Glomerular endothelial cell (primary cell): Measurements from ENCODE around the gene MGME1. TPM values are rescaled to one million over a fixed set of nuclear protein-coding genes. Genes with fewer than 3 reads are reported as not detected.

ENCODE experiments used
- DNase-seq: peaks from one replicate; pipeline ENCODE4 v3.0.0-alpha.2; 2011; ENCODE audit warnings: low read depth, low spot score; ENCODE audit errors: extremely low read depth
- total RNA-seq: library from RNA; depleted of rRNA; stranded (reverse); fragments of >200 nt; gene quantifications from 2 replicates; pipeline ENCODE4 v1.2.3, GENCODE V29; 2015

Gene MGME1
- total RNA-seq, 1 donor from 2014 or later: 18.6 TPM

DNA sequence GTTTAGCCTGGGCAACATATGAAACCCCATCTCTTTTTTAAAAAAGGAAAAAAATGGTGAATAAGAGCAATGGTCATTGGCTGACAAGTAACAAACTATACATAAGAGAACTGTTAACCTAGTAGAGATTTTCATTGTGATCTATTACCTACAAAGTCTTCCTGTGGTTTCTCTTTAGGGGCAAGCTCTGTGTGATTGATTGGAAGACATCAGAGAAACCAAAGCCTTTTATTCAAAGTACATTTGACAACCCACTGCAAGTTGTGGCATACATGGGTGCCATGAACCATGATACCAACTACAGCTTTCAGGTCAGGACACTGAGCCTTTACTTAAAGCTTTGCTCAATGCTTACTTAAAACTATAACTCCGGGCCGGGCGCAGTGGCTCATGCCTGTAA lies 19.2 kb downstream of the MGME1 start:
- DNase-seq: no peak

DNA sequence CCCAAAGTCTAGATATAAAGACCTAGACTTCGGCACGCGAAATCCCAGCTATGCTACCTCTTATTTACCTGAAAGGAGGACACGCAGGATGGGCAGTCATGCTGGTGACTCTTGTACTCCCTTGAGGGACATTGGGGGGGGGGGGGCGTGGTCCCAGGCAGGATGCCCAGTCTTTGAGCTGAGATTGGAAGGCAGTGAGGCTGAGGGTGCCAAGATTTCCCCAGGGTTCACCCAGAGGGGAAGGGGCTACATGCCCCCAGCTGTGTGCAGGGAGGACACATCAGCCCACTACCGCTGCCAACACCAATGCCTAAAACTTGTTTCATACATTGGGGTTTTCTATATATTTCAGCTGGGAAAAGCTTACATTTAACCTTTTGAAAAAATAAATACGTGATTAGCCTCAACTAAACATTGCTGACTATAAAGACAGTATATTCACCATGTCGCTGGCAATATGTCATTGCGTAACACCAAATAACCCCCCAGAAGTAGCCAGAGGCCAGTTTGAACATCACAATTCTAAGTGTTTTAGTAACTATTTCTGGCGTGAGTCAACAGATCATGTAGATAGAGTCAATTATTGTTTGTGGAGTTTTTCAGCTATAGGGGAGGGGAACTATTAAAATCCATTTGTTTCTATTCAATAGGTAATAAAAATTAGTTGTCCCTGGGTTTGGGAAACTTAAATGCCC lies 21.6 kb downstream of the MGME1 start:
- no peak for DNase-seq

DNA sequence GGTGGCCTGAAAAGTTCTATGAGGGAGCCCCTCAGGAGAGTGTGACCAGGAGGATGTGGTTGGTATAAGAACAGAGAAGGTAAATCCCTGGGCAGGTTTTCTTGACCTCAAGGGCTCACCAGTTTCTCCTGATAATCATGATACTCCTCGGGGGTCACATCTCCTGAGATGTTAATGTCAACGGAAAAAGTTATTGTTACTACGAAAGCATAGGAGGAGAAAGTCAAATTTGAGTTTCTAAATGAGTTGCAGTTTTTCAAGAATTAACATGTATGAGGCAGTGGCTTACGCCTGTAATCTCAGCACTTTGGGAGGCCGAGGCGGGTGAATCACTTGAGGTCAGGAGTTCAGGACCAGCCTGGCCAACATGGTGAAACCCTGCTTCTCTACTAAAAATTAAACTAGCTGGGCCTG lies 23.4 kb downstream of the MGME1 start:
- DNase-seq: no peak

DNA sequence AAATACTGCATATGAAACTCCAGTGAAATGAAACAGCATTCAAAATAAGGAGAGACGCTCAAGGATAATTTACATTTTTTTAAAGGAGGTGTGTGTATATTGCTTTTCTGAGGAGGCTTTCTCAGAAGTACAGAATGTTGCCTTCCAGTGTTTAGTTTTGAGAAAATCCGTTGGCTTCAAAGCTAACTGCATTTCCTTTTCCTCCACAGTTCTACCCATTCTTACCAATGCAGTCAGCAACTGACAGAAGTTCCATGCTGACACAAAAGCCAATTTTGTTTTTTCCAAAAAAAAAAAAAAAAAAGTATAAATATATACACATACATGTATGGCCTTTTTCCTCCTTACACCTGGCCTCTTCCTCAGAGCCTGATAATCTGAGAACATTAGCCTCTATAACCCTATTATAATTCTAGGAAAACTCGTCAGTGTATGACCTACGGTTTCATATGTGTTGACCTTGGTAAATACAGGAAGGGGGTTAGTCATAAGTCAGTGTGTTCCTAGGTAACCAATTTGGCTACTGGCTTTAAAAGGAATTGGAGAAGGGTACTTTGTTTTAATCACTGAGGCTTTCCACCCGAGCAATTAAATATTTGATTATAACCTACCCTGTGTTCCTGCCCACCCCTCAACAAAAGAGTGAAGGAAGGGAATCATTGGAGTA lies 24.2 kb downstream of the MGME1 start:
- no peak for DNase-seq

DNA sequence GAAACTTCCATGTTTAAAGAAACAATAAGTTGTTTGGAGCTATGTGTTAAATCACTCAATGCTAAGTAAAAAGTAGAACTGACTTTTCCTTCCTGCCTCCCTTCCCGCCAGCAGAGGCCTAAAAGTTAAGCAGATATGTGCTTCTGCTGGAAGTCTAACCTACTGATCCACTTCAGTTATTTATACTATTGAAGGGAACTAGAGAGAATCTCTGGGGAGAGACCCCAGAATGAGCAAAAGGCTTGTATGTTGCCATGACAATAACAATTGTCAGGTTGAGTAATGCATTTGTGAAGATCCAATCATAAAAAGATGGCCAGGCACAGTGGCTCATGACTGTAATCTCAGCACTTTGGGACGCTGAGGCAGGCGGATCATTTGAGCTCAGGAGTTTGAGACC lies 24.7 kb downstream of the MGME1 start:
- DNase-seq: no peak

DNA sequence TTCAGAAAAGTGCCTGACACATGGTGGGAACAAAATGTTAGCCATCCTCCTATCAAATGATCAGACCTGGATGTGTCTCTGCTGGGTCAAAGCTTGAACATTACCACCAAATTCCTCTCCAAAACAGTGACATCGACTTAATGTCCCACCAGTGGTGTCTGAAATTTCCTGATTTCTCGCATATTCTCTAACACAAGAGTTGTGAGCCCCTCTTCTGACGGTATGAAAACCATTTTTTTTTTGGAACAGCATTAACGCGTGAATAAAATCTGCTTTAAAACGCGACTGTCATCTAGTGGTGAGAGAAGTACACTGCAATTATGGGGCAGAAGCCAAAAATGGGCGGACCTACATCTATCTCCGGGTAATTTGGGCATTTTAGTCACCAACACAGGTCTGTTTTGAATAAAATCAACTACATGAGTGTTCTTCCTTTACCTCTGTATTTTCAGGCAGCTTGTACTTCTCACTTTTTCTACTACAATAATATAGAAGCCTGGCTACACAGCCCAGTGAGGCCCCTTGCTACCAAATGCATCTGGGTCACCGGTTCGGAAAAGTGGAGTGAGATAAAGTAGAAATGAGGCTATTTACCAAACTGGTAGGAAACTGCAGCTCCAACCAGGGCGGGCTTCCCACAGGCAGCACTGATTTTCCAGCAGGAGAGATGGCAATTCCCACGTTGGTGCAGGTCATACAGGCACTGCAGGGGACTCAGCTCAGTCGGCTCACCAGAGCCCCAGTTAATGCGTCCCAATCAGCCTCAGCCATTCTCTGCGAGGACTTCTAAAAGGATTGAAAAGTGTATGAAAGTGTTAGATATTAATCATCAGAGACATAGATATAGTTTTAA lies 27.4 kb downstream of the MGME1 start:
- DNase-seq: no peak

DNA sequence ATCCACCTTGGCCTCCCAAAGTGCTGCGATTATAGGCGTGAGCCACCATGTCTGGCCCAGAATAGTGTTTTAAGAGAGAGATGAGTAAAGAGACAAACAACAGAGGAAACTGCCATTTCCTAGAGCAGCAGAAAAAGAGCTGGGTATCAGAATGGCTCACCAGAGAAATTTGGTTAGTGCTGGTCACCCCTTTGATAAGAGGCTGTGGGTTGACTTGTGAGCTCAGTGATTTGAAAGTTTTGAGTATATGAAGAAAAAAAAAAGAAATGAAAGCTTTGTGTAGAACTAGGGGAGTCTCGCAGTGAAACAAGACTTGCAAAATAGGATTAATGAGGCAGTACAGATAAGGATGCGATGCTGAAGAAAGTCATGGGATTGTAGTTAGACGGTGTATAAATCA lies 29.6 kb downstream of the MGME1 start:
- no peak for DNase-seq

DNA sequence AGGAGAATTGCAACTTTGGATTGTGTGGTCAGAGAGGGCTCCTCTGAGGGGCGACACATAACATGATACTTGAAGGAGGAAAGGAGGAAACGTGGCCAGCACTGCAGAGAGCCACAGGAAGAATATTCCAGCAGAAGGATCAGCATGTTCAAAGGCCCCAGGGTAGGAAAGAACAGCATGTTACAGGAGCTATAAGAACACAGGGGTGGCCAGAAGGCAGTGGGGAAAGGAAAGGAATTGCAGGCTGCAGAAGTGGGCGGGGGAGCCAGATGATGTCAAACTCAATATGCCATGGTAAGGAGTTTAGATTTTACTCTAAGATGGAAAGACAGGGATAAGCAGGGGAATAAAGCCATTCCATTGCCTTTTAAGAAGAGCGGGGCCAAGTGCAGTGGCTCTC lies 30.7 kb downstream of the MGME1 start:
- DNase-seq: no peak

DNA sequence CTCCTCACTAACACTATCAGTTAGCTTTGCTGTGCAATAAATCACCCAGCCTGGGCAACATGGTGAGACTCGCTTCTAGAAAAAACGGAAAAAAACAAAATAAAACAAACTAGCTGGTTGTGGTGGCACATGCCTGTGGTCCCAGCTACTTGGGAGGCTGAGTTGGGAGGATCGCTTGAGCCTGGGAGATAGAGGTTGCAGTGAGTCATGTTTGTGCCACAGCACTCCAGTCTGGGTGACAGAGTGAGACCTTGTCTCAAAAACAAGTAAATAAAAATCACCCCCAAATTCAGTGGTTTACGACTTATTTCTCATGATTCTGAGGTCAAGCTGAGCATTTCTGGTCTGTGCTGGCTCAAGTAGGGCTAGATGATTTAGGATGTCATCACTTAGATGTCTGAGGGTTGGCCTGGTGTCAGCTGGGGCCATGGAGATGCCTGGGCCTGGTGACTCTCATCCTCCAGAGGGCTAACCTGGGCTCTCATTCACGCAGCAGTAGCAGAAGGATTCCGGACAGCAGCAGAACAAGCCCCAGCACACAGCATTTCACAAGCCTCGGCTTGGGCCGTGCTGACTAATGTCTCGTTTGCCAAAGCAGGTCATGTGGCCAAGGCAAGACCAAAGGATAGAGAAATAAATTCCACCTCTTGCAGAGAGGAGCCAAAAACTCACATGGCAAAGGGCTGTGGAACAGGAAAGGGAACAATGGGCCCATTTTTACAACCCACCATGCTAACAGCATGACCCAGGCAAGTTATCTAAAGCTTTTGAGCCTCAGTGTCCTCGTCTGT lies 32.5 kb downstream of the MGME1 start:
- DNase-seq: no peak

DNA sequence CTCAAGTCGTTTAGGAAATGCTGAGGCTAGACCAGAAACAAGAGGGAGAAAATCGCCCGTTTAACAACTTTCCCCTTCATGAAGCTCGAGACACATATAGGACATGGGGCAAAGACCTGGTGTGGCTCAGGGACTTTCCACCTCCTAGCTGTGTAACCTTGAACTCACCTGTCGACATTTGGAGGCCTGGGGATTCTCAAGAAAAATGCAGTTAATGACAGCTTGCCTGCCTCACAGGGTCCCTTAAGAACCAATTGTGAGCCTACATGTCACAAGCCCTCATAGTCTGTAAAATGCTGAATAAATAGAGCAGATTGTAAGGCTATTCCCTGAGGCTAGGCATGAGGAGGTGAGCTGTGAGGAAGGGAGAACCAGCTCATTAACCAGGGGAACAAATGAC lies 35.1 kb downstream of the MGME1 start:
- no peak for DNase-seq

DNA sequence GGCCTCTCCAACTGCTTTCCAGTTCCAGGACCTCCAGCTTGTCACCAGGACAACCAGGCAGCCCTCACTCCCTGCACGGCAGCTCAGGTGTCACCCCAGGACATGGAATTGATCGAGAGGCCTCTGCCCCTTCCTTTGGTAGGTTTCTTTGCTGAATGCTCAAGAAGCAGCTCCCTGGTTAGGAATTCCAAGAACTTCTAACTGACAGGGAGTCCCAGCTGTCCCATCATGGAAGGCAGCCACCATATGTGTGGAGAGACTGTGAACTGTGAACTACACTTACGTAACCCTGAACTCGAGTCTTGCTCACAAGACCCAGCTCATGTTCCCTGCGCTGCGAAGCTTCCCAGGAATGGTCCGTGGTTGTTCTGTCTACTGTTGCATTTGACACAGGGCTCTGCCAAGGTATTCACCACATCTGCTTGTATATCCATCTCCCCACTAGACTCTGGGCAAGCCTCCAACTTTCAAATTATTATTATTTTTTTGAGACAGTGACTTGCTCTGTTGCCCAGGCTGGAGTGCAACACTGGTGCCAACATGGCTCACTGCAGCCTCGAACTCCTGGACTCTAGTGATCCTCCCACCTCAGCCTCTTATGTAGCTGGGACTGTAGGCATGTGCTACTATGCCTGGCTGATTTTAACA lies 35.7 kb downstream of the MGME1 start:
- no peak for DNase-seq

DNA sequence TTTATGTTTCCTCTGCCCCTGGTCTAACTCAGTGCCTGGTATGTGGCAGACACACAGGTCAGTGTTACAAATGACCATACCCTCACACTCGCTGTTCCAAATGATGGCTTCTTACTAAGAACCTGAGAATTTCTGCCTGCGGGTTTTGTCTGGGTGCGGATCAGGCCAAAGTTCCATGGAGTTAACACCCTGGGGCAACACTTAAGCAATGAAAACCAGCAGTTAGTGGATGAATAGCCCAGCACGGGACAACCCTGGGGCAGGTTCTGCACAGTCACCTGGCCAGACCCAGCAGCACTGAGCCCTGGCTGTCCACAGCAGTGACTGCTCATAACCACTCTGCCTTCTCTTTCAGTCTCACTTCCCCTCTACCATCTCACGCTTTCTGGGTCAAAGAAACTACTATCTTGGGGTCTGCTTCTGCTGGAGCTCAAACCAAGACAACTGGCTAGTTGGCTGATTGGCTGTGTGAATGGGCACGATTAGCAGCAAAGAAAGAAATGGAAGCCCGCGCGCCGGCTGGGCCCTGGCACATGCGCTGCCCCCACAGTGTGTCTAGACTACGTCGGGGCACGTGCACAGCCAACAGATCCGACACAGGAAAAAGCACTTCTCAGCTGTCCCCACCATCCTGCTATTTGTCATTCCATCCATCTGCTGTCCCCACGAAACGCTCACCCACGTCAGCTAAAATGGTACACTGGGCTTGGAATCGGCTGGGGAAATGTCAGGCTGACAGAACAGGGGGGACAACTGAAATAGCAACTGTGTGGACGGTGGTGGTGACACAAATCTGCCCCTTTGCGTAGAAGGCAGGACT lies 36.6 kb downstream of the MGME1 start:
- DNase-seq: no peak

DNA sequence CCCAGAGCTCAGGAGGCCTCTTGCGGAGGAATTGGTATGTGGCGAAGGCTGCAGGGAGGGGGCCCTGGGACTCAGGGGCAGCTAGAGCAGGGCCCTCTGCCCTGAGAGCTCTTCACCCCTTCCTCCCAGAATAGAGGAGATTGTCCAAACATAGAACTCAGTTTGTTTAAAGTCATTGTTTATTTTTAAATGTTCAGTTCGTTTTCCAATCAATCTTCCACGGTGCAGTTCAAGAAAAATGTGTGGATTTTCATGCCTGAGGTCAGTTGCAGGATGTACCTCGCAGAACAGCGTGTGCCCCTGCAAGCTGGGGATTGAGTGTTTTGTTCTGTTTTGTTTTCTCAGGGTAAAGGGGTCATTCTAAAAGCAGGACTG lies 37.2 kb downstream of the MGME1 start:
- DNase-seq: no peak

DNA sequence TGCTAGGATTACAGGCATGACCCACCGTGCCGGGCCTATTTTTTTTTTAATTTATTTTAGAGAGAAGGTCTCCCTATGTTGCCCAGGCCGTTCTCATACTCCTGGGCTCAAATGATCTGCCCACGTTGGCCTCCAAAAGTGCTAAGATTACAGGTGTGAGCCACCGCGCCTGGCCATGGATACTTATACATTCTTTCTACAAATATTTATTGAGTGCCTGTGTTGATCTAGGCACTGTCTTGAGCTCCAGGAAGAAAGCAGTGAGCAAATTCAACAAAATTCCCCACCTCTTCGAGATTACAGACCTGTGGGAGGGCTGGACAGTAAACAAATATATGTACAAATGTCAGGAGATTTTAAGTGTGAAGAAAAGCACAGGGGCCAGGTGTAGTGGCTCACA lies 37.9 kb downstream of the MGME1 start:
- no peak for DNase-seq

DNA sequence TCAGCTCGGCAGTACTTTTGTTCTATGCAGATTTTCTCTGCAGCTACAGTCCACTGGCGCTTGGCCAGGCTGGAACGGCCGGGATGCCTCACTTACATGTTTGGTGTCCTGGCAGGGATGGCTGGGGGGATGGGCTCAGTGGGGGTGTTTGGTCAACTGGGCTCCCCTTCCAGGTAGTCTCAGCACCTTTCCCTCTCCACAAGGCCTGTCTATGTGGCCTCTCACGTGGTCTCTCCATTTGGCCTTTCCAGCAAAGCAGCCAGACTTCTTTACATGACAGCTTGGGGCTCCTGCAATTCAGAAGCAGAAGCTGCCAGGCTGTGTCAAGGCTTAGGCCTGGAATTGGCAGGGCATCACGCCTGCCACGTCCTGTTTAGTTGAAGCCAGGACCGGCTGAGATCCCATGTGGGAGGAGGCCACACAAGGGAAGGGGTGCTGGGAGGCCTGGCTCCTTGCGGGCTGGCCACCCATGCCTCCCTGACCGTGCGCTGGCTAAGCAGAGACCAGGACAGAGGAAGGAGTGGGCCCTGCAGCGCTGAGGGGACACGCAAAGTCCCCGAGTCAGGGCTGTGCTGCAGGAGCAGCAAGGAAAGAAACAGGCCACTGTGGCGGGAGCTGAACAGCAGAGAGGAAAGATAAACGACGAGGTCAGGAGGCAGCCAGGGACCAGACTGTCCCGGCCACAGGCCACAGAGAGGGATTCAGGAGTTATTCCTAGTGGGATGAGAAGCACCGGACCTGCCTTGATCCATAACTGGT lies 38.9 kb downstream of the MGME1 start:
- no peak for DNase-seq

DNA sequence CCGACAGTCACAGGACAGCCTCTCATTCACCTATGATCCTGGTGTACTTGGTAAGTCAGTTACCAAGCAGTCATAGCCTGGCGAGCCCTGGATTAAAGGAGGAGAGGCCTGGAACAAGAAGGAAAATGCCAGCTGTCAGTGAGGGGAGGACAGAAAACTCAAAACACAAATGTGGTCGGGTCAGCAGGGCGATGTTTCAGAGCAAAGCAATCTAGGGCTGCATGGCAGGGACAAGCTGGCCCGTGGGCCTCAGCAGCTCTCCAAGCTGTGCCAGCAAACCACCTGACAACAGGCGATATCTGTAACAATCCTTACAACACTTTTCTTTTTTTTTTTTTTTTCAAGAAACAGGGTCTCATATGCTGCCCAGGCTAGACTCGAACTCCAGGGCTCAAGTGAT lies 40.3 kb downstream of the MGME1 start:
- DNase-seq: no peak

DNA sequence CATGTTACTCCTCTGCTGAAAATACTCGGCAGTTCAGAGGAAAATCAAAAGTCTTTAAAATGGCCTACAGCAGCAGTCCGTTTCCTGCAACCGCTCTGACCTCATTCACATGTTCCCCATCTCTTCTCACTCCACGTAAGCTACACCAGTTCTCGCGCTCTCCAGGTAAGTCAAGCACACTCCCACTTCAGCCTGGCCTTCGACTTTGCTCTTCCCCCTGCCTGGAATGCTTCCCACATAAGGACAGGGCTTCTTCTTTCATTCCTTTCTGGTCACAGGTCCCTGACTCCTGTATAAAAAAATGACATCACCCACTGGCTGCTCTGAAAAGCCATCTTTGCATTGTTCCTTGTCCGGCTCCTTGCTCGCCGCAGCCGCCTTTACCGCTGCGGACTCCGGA lies 42.7 kb downstream of the MGME1 start:
- DNase-seq: no peak

DNA sequence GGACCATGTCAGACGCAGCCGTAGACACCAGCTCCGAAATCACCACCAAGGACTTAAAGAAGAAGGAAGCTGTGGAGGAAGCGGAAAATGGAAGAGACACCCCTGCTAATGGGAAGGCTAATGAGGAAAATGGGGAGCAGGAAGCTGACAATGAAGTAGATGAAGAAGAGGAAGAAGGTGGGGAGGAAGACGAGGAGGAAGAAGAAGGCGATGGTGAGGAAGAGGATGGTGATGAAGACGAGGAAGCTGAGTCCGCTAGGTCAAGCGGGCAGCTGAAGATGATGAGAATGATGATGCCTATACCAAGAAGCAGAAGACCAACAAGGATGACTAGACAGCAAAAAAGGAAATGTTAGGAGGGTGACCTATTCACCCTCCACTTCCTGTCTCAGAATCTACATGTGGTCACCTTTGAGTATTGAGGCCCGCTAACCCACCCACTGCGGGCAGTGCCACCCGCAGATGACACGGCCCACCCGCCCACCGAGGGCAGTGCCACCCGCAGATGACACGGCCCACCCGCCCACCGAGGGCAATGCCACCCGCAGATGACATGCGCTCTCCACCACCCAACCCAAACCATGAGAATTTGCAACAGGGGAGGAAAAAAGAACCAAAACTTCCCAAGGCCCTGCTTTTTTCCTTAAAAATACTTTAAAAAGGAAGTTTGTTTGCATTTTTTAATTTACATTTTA lies 43.3 kb downstream of the MGME1 start:
- DNase-seq: no peak
